Pancreas (tissue), 10 donors: ENCODE measurements around the gene CXXC5. TPM values are rescaled to one million over a fixed set of nuclear protein-coding genes. Genes with fewer than 3 reads are reported as not detected.

Source experiments
- ATAC-seq, 4 donors: fragments of 200-7000 bp; cut with Tn5 transposase; one replicate each; pipeline versions ENCODE4 v1.8.0 to v1.9.1; 2020; ENCODE audit warnings: mild to moderate bottlenecking in 4 of 4, moderate library complexity in 4 of 4
- DNase-seq, 6 donors: peaks; one replicate each; pipeline ENCODE4 v3.0.0-alpha.2; 2020
- FAIRE-seq: peaks from 2 replicates; lab custom pipeline; 2012; peaks lifted over from hg19 to GRCh38; lab: Jason Lieb, UNC
- H3K27ac ChIP-seq, 4 donors: fragments of 200-600 bp; sonication (generic); 1 replicate in 3 of 4; 2 replicates in 1 of 4; pipeline versions ENCODE4 v1.5.0 to v1.8.0; 2020
- H3K27me3 ChIP-seq, 4 donors: fragments of 200-600 bp; one replicate each; pipeline ENCODE4 v1.8.0; 2021
- H3K36me3 ChIP-seq, 3 donors: fragments of 200-600 bp; sonication (generic) in 1 of 3; one replicate each; pipeline versions ENCODE4 v1.5.0 to v1.8.0; 2020 to 2021
- H3K4me1 ChIP-seq, 3 donors: fragments of 200-600 bp; one replicate each; pipeline ENCODE4 v1.8.0; 2021
- H3K4me3 ChIP-seq, 4 donors: fragments of 200-600 bp; sonication (generic) in 2 of 4; one replicate each; pipeline versions ENCODE4 v1.5.0 to v1.8.0; 2020 to 2021
- H3K9me3 ChIP-seq, 4 donors: fragments of 200-600 bp; one replicate each; pipeline ENCODE4 v1.8.0; 2021
- CTCF ChIP-seq, 4 donors: fragments of 200-600 bp; sonication (generic) in 3 of 4; IDR thresholded peaks; one replicate each; pipeline versions ENCODE4 v1.5.0 to v1.8.0; 2021; ENCODE audit warnings: antibody characterized with exemption in 4 of 4
- WGBS, 2 donors: extraction: QIAGEN DNeasy Blood & Tissue Kit; methylation state at CpG; one replicate each; pipeline ENCODE4 v1.1.7; 2013; 5-methylcytosine and 5-hydroxymethylcytosine counted together
- intact Hi-C, 3 donors: fragments of 100-400 bp; cut with DNase I; formaldehyde crosslinking; loops; one replicate each; pipeline versions ENCODE4 v1.11.1 to v1.14.2; 2022
- polyA plus RNA-seq, 2 donors: library from polyadenylated mRNA; stranded (reverse); fragments of 200-250 nt; gene quantifications; one replicate each; pipeline ENCODE4 v1.2.3, GENCODE V29; 2013
- total RNA-seq, 6 donors: library from RNA; stranded (reverse); fragmentation: NEBNext Ultra II Directional in 4 of 6; extraction: Animal tissue kit (Norgen Biotek cat#: 25700) in 4 of 6; gene quantifications; one replicate each; pipeline versions ENCODE4 v1.2.1 to v1.2.4, GENCODE V29; 2021 to 2023
- donor health status: healthy with polysubstance abuse.
- donor health status: DM: no; HTN: no; CAD: no; lungs with moderate emphysema.
- donor health status: DM: no; HTN: no; CAD: no.
- donor health status: control.
- donor health status: control.
- donor health status: Bipolar disorder and iron deficiency.
- donor health status: DM: yes; HTN: yes; CAD: no.
- donor health status: DM: no; HTN: no; CAD: no.
- donor health status: DM: no; HTN: no; CAD: no.
- donor health status: DM: yes; HTN: yes; CAD: no.

Gene CXXC5
- total and polyA plus RNA-seq, 8 donors = 33.0 to 70.5 (median 44.1) TPM

GRCh38 chr5:139650689-139651042, 2.5 kb downstream of the CXXC5 start:
- TF ChIP-seq CTCF (IDR thresholded peaks at IDR 0.05) = no peak
- 0 to 3% methylated on average over 12 to 13 of the region's 13 CpGs for WGBS, 2 donors
- FAIRE-seq (no peak), DNase-seq (peak in 4 of 6 donors; percentile 58 to 75 (median 61)), ATAC-seq (no peak)
- Histone ChIP-seq H3K4me1 (peaks cover 30 to 50% (median 33%) of the 10 kb centered on the region in 3 donors), H3K4me3 (peak overlapping the region; percentile 98 to 99 (median 98)), H3K36me3 (no peaks in the 10 kb centered on the region), H3K9me3 (no peaks in the 10 kb centered on the region), H3K27ac (peak overlapping the region; percentile 94 to 96 (median 96)), H3K27me3 (no peaks in the 10 kb centered on the region)
- intact Hi-C loops = loop anchor here in 2 of 3 donors (5.0 kb wide), 1 partner anchor 37 kb away; no protein-coding TSS in a partner anchor

GRCh38 chr5:139651043-139651834, 3.1 kb downstream of the CXXC5 start:
- H3K27ac ChIP-seq = peak overlapping the region; percentile 94 to 96 (median 96)
- WGBS, 2 donors = 4 to 6% methylated on average over 14 of the region's 14 CpGs
- ATAC-seq (peak; percentile 34 to 61 (median 48)), FAIRE-seq (no peak), DNase-seq (peak; percentile 75 to 91 (median 84))
- no peaks in the 10 kb centered on the region for H3K36me3 ChIP-seq
- no peaks in the 10 kb centered on the region for H3K9me3 ChIP-seq
- TF ChIP-seq CTCF (IDR thresholded peaks at IDR 0.05) = no peak
- H3K4me1 ChIP-seq = peaks cover 35 to 55% (median 39%) of the 10 kb centered on the region in 3 donors
- H3K27me3 ChIP-seq = no peaks in the 10 kb centered on the region
- peak overlapping the region; percentile 98 to 99 (median 98) for H3K4me3 ChIP-seq
- intact Hi-C loops = loop anchor here in 2 of 3 donors (5.0 kb wide), 1 partner anchor 36 kb away; no protein-coding TSS in a partner anchor

DNA sequence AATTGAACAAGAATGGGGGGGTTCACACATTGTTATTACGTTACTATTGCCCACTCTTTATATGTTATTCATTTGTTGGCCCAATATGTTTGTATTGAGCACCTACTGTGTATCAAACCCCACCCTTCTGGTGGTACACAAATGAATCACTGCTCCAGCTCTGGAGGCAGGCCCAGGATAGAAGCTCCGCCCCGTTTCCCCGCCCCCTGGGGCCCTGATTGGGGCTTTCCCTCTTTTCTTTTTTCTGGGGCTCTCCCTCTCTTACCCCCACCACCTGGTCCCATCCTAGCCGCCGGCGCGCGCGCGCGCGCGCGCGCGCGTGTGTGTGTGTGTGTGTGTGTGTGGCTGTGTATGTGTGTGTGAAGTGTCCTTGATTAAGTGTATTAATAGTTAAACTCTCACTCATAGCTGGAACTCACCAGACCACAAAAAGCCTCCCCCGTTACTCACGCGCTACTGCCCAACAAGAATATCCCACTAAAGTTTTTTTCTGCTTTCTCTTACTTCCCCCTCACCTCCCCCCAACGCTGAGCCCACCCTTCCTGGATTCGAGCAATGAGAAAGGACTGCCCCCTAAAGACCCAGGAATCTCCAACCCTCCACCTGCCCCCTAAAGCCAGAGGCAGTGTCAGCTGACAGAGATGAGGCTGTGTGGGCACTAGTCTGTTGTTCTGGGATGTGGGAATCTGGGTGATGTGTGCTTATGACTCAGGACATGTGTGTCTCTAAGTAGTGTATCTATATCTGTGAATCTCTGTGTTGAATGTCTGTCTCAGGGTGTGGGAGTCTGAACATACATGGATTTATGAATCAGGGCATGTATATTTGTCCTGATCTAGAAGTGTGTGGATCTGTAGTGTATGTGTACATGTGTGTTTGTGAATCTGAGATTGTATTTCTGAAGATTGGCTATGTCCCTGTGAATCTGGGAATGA, 4.0 kb downstream of the CXXC5 start:
- WGBS, 2 donors = 2% methylated on average over 23 of the region's 23 CpGs
- H3K4me3 ChIP-seq = peak overlapping the region in 3 of 4 donors; percentile 98 to 99 (median 98)
- intact Hi-C loops = loop anchor here in 2 of 3 donors (5.0 kb wide), 1 partner anchor 35 kb away; no protein-coding TSS in a partner anchor
- H3K4me1 ChIP-seq = peaks cover 44 to 59% (median 46%) of the 10 kb centered on the region in 3 donors
- no peaks in the 10 kb centered on the region for H3K36me3 ChIP-seq
- DNase-seq (peak; percentile 78 to 87 (median 85)), ATAC-seq (peak; percentile 24 to 43 (median 34)), FAIRE-seq (no peak)
- no peak for TF ChIP-seq CTCF (IDR thresholded peaks at IDR 0.05)
- no peaks in the 10 kb centered on the region for H3K27me3 ChIP-seq
- H3K27ac ChIP-seq = peak overlapping the region; percentile 94 to 96 (median 96)
- H3K9me3 ChIP-seq = no peaks in the 10 kb centered on the region

- FAIRE-seq = no peak
- TF ChIP-seq CTCF (IDR thresholded peaks at IDR 0.05) = no peak
- peak overlapping the region in 2 of 4 donors; percentile 98 to 99 for H3K4me3 ChIP-seq
- intact Hi-C loops = loop anchor here in 2 of 3 donors (5.0 kb wide), 1 partner anchor 34 kb away; no protein-coding TSS in a partner anchor
- WGBS, 2 donors = 5 to 7% methylated on average over 5 of the region's 5 CpGs
- no peaks in the 10 kb centered on the region for H3K9me3 ChIP-seq
- H3K4me1 ChIP-seq = peaks cover 51 to 61% (median 53%) of the 10 kb centered on the region in 3 donors
- H3K27me3 ChIP-seq = no peaks in the 10 kb centered on the region
- H3K27ac ChIP-seq = peak overlapping the region; percentile 51 to 96 (median 76)
- no peak for ATAC-seq
- H3K36me3 ChIP-seq = no peaks in the 10 kb centered on the region
- peak in 1 of 6 donors; percentile 26 for DNase-seq
Observed at GRCh38 chr5:139652788-139653241, 4.7 kb downstream of the CXXC5 start.
